Raji (cell line): ENCODE results near the gene IPP.
A peak's percentile ranks its signal among the peaks of the same experiment; 100 is the strongest.

Experiments used
- POLR2A ChIP-seq: IDR thresholded peaks from 2 replicates; pipeline ENCODE4 v1.6.1; 2011; ENCODE audit warnings: low read depth, low read length, control low read depth; ENCODE audit not compliant: insufficient read depth

IPP gene

DNA sequence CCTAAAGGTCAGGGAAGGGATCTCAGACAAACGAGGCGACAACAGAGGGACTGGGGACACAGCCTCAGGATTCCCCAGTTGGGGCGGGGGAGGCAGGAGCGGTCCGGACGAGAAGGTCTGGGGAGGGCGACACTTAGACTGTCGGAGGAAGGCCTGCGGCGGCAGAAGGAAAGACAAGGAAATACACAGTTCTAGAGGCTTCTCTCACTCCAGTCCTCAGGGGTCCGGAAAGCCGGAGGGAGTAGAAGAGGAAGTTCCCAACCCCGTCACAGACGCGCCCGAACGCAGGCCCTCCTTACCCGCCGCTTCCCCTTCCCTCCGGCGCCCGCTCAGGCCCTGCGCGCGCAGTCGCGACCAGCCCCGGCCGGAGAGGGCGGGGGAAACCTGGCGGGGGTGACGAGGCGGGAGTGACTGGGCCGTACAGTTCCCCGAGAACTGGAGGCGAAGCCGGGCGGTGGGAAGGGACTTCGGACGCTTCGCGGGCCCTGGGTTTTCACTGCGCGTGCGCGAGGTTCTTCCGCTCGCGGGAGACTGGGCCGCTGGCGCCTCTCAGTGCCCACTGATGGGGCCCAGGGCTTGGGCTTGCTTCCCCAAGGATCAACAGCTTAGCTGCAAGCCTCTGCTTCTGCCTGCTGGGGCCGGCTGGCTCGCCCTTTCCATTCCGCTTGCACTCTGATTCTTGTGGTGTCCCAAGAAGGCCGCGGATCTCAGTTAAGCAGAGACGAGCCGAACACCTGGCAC, at the start of gene IPP:
TSS of gene IPP (minus strand) at position 356 of the 741 bp plus-strand sequence. CDS start 4,242 bp downstream, outside the sequence.
- peak; percentile 83 for TF ChIP-seq POLR2A

DNA sequence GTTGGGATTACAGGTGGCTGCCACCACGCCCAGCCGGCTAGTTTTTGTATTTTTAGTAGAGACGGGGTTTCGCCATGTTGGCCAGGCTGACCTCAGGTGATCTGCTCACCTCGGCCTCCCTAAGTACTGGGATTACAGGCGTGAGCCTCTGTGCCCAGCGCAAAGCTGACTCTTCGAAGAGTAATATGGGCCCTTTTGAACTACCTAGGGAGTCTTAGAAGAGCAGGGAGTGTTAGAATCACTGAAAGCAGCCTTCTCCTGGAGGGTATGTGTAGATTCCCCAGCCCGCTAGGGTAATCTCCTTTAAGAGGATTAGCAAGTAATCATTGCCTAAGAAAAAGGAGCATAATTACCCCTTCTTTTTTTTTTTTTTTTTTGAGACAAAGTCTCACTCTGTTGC, 46.5 kb upstream of the IPP start:
- no peak for TF ChIP-seq POLR2A

DNA sequence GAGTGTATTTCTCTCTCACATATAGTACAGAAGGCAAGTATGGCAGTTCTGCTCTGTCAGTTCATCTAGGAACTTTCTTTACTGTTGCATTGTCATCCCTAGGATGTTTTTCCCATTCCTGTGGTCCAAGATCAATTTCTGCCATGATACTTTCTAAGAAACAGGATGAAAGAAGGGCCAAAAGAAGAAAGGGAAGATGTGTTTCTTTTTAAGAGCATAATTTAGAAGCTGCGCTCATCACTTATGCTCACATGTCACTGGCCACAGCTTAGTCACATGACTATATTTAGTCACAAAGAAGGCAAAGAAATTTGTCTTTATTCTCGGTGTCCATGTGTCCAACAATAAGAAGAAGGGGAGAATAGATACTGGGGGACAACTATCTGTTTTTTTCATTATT, 45.9 kb upstream of the IPP start:
- TF ChIP-seq POLR2A: no peak

DNA sequence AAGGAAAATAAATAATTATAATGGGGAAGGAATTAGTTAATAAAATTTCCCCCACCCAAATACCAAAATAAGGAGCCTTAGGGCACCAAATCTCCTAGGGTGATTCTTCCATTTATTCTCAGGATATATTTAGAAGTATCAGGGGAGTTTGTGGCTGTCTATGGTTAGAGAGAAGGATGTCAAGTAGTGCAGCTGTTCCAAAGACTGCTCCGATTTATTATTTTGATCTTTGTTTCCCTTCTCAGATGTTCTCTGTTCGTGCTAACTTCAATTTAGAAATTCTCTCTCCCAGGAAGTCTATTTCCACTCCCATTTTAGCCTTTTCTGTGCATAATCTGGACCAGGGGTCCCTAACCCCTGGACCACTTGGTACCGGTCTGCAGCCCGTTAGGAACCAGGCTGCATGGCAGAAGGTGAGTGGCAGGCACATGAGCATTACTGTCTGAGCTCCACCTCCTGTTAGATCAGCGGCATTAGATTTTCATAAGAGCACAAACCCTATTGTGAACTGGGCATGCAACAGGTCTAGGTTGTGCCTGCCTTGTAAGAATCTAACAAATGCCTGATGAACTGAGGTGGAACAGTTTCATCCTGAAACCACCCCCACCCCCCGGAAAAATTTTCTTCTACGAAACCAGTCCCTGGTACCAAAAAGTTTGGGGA, 43.6 kb upstream of the IPP start:
- TF ChIP-seq POLR2A: no peak

DNA sequence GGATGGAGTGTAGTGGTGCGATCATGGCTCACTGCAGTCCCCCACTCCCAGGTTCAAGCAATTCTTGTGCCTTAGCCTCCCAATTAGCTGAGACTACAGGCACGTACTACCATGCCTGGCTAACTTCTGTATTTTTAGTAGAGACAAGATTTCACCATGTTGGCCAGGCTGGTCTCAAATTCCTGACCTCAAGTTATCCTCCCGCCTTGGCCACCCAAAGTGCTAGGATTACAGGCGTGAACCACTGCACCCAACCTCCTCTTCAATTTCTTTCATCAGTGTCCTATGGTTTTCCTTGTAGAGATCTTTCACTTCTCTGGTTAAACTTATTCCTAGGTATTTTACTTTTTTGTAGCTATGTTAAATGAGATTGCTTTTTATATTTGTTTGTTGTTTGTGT, 42.3 kb upstream of the IPP start:
- no peak for TF ChIP-seq POLR2A

DNA sequence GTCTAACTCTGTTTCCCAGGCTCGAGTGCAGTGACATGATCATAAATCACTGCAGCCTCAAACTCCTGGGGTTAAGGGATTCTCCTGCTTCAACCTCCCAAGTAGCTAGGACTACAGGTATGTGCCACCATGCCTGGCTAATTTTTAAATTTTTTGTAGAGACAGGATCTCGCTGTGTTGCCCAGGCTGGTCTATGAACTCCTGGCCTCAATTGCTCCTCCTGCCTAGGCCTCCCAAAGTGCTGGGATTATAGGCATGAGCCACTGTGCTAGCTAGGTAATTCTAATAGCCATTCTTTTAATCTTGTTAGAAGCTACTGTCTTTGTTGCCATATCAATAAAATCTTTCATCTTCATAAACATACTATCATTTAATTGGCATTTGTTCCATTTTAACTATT, 39.1 kb upstream of the IPP start:
- no peak for TF ChIP-seq POLR2A

DNA sequence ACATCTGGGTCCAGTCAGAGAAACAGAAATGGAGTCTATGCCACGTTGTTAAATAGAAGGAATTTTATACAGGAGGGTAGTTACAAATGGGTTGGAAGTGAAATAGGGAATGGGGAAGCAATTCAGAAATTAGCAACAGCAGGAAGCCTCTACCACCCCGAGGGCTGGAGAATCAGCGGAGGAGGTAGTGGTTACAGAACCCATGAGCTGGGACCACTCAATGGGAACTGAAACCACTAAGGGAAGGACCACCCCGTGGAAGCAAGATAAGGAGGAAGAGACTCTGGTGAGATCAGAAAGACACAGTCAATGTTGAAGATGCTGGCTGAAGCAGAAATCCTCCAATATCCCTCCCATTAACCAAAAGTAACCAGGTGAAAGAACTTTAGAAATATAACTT, 37.5 kb upstream of the IPP start:
- no peak for TF ChIP-seq POLR2A

DNA sequence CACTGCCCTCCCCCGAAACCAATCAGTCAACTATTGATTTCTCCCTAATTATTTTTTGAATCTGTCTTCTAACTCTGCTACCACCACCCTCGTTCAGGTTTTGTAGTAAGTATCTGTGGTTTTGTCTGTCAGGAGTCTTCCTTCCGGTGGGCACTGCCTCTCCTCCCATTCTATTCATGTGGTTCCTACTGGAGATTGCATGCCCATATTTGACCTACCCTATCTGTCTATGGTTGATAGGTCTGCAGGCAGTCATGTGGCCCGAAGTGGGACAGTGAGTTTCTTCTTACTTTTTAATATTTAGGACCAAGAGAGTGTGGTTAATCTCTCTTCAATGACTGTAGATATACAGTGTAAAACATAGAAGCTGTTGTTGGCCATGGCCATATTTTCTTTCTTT, 35.1 kb upstream of the IPP start:
- no peak for TF ChIP-seq POLR2A

DNA sequence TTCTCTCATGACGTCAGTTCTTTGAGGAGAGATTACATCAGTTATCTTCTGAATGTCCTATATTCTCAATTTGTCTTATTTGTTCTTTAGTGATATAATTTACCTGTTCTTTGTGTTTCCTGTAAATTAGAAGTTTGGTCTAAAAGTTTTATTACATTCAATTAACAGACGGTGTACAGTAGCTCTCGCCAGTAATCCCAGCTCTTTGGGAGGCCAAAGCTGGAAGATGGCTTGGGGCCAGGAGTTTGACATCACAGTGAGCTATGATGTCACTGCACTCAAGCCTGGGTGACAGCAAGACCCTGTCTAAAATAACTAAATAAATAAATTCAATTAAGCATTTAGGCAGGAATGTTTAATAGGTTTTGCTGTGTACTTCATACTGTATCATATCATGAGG, 25.3 kb upstream of the IPP start:
- TF ChIP-seq POLR2A: no peak

DNA sequence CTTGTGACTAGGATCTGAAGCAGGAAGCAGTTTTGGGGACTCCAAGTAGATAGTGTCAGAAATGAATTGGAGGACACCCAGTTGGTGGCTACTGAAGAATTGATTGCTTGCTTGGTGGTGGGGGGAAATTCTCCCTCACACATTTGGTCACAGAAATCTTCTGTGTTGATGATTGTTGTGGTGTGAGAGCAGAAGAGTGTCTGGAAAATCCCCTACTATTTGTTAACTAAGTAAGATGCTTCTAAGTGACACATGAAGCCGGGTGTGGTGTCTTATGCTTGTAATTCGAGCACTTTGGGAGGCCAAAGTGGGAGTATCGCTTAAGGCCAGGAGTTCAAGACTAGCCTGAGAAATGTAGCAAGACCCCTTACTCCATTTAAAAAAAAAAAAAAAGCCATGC, 22.5 kb upstream of the IPP start:
- no peak for TF ChIP-seq POLR2A

DNA sequence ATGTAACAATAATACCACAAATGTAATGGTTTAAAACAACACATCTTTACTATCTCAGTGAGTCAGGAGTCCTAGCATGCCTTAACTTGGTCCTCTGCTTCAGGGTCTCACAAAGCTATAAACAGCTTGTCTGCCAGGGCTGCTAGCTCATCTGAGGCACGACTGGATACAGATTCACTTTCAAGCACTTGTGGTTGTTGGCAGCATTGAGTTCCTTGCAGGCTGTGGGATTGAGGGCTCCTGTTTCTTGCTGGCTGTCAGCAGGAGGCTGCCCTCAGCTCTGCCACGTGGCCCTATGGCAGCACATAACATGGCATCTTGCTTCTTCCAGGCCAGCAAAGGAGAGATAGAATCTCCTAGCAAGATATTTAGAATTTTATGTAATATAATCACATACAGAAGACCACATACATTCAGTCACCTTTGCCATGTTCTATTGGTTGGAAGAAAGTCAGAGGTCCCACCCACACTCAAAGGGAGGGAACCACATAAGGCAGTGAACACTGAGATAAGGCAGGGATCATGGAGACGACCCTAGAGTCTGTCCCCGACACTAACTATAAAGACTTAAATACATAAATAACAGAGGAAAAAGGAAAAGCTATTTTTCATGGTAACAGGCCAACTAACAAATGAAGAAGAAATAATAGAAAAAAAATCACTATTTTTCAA, 18.9 kb upstream of the IPP start:
- TF ChIP-seq POLR2A: no peak

DNA sequence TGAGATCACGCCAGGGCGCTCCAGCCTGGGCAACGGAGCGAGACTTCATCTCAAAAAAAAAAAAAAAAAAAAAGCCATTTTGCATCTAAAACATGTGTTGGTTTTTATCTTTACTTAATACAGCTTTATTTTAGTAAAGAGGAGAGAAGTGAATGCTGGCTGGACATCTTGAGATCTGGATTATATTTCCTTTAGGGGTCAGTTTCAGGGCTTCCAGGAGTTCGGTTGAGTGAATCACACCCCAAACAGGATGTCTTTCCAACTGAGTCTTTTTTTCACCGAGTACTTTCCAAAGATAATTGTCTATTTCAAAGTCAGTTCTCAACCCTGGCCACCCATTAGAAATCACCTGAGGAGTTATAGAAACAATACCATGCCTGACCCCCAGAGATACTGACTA, 16.6 kb upstream of the IPP start:
- TF ChIP-seq POLR2A: no peak

DNA sequence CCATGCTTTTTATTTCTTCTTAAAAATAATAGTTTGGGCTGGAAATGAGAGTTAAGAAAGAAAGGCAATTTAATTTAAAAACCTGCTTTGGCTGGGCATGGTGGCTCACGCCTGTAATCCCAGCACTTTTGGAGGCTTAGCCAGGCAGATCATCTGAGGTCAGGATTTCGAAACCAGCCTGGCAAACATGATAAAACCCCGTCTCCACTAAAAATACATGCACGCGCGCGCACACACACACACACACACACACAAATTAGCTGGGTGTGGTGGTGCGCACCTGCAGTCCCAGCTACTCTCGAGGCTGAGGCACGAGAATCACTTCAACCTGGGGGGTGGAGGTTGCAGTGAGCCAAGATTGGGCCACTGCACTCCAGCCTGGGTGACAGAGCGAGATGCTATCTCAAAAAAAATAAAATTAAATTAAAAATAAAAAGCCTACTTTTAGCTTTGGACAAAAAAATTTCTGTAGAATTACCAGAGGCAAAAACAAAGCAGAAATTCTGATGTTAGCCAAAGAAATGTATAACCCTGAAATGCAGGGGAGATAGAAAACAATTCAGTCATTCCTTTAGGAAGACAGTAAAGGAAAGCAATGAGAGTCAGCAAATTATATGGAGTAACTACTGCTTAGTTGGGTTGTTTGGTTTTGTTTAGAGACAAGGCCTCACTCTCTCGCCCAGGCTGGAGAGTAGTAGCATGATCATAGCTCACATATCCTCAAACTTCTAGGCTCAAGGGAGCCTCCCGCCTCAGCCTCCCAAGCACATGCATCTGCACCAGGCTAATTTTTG, 15.7 kb upstream of the IPP start:
- TF ChIP-seq POLR2A: no peak

DNA sequence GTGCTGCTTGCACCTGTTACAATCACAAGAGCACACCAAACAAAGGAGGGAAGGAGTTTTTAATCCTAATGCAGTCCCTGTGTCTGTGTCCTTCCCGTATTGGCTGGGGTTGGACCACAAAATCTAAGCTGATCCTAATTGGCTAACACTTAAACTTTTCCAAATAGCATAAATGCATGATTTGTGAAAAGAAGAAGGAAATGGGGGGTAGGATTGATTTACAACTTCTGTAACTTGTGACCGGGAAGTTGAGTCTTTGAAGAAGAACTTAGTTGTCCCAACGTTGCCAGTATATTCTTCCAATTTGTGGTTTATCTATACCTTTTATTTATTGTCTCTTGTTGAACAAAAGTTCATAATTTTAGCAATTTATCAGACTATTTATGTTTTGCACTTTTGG, 11.8 kb upstream of the IPP start:
- TF ChIP-seq POLR2A: no peak

DNA sequence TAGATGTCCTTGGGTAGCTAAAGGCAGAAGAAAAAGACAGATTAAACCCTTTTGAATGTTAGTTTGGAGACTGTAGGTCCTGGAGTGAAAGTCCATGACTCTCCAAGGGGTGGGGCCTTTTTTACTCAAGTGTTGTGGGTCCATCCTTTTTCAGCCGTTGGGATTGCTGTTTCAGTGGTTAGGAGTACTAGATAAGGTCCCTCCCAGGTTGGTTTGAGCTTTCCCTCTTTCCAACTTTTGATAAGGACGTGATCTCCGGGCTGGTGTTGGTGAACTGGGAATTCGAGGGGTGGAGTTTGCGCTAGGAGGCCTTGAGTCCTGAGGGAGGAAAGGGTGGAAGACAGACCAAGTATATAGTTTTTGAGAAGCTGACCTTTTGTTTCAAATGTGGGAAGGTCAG, 5.2 kb upstream of the IPP start:
- no peak for TF ChIP-seq POLR2A
